Endodermal cell (in vitro differentiated cells): ENCODE data around the gene PLAAT1. TPM values are rescaled to one million over a fixed set of nuclear protein-coding genes. Genes with fewer than 3 reads are reported as not detected.

Experiments
- DNase-seq: peaks from one replicate; pipeline ENCODE4 v3.0.0-alpha.2; 2017
- H3K27ac ChIP-seq: 2 replicates; pipeline ENCODE4 v1.5.1; 2013; ENCODE audit warnings: mild to moderate bottlenecking, low read depth, low read length, moderate library complexity
- H3K27me3 ChIP-seq: 2 replicates; pipeline ENCODE4 v1.6.1; 2013; ENCODE audit warnings: mild to moderate bottlenecking, low read length, moderate library complexity; ENCODE audit not compliant: insufficient read depth, control insufficient read depth, poor library complexity, severe bottlenecking
- H3K36me3 ChIP-seq: 2 replicates; pipeline ENCODE4 v1.7.0; 2013; ENCODE audit warnings: mild to moderate bottlenecking, low read length, moderate library complexity; ENCODE audit not compliant: control insufficient read depth, insufficient read depth
- H3K4me1 ChIP-seq: one replicate; pipeline ENCODE4 v1.7.0; 2013; ENCODE audit warnings: low read length; ENCODE audit not compliant: control insufficient read depth, insufficient read depth
- H3K4me3 ChIP-seq: 2 replicates; pipeline ENCODE4 v1.5.1; 2013; ENCODE audit warnings: mild to moderate bottlenecking, low read length, moderate library complexity
- H3K9ac ChIP-seq: 2 replicates; pipeline ENCODE4 v1.6.1; 2013; ENCODE audit warnings: mild to moderate bottlenecking, low read length, moderate library complexity; ENCODE audit not compliant: poor library complexity, severe bottlenecking; ENCODE audit errors: extremely low read depth
- H3K9me3 ChIP-seq: 2 replicates; pipeline ENCODE4 v1.6.1; 2013; ENCODE audit warnings: mild to moderate bottlenecking, low read length, moderate library complexity; ENCODE audit not compliant: control insufficient read depth
- H3K27ac Mint-ChIP-seq: 2 replicates; pipeline ENCODE4 v1.8.0; 2020; ENCODE audit warnings: mixed read lengths
- H3K27me3 Mint-ChIP-seq: 2 replicates; pipeline ENCODE4 v1.8.0; 2021; ENCODE audit warnings: mild to moderate bottlenecking, mixed read lengths; ENCODE audit not compliant: insufficient read depth
- H3K36me3 Mint-ChIP-seq: 2 replicates; pipeline ENCODE4 v1.8.0; 2020; ENCODE audit warnings: low read depth, mixed read lengths
- H3K4me1 Mint-ChIP-seq: 2 replicates; pipeline ENCODE4 v1.8.0; 2020; ENCODE audit warnings: mixed read lengths
- H3K4me3 Mint-ChIP-seq: 2 replicates; pipeline ENCODE4 v1.8.0; 2020; ENCODE audit warnings: mild to moderate bottlenecking, moderate library complexity, mixed read lengths
- H3K9me3 Mint-ChIP-seq: 2 replicates; pipeline ENCODE4 v1.8.0; 2020; ENCODE audit warnings: mild to moderate bottlenecking, mixed read lengths
- WGBS, 2 experiments: methylation state at CpG; one replicate each; pipeline versions ENCODE4 v1.1.5 to v1.1.7; 2013; ENCODE audit warnings: missing lambda C conversion rate in 2 of 2, mixed read lengths in 1 of 2; ENCODE audit not compliant: insufficient coverage in 1 of 2, insufficient read length in 1 of 2; 5-methylcytosine and 5-hydroxymethylcytosine counted together
- long read RNA-seq, 4 experiments: library from polyadenylated mRNA in 2 of 4; library from RNA in 1 of 4; library from capped mRNA in 1 of 4; stranded (forward) in 3 of 4; unstranded in 1 of 4; transcript quantifications; one replicate each; pipeline ENCODE4 v2.0.0, GENCODE V29; 2020 to 2021; ENCODE audit warnings: inconsistent platforms in 1 of 4
- polyA plus RNA-seq, 2 experiments: library from polyadenylated mRNA; stranded (reverse); fragments of 50-300 nt; gene quantifications; one replicate each; pipeline ENCODE4 v1.2.3, GENCODE V29; 2013
- total RNA-seq, 2 donors: library from RNA; stranded (reverse); fragmentation: NEBNext Ultra II Directional in 1 of 2; extraction: Animal tissue kit (Norgen Biotek cat#: 25700) in 1 of 2; gene quantifications; 2 replicates in 1 of 2; 3 replicates in 1 of 2; pipeline ENCODE4 v1.2.1, GENCODE V29; 2021
- TF ChIP-seq, protein P1 (sequence below): fragments of 200-600 bp; sonication (generic); conservative IDR thresholded peaks from 2 replicates; pipeline ENCODE4 v1.5.0; 2021; ENCODE audit warnings: antibody characterized with exemption, mild to moderate bottlenecking

PLAAT1 gene
- 1 to 10 TPM; 3.1 to 4.9 TPM for total RNA-seq
- 4.2 TPM for polyA plus RNA-seq (2013, experiment 1 of 2)
- polyA plus RNA-seq (2013, experiment 2 of 2) = 3.8 TPM
- long read RNA-seq, experiment 1, partial matches to known transcripts = 0 of 3 reads
- long read RNA-seq, experiment 1, other reads (novel, unspliced or antisense) = 1 of 3 reads
- long read RNA-seq, experiment 2, transcript HRASLS-201 (4 exons, 1,066 nt) = major isoform, 8 of 9 reads
- long read RNA-seq, experiment 2, partial matches to known transcripts = 0 of 9 reads
- long read RNA-seq, experiment 2, other reads (novel, unspliced or antisense) = 1 of 9 reads
- long read RNA-seq, experiment 3, partial matches to known transcripts = 0 of 2 reads
- long read RNA-seq, experiment 3, other reads (novel, unspliced or antisense) = 0 of 2 reads
- long read RNA-seq, experiment 4, partial matches to known transcripts = 0 of 1 reads
- long read RNA-seq, experiment 4, other reads (novel, unspliced or antisense) = 0 of 1 reads

- peak within 1 kb of the TSS; percentile 70 for H3K4me3 Mint-ChIP-seq
- 1 to 3% methylated on average over 20 to 93 of the region's 93 CpGs for WGBS, 2 experiments
- TF ChIP-seq, protein P1, sequence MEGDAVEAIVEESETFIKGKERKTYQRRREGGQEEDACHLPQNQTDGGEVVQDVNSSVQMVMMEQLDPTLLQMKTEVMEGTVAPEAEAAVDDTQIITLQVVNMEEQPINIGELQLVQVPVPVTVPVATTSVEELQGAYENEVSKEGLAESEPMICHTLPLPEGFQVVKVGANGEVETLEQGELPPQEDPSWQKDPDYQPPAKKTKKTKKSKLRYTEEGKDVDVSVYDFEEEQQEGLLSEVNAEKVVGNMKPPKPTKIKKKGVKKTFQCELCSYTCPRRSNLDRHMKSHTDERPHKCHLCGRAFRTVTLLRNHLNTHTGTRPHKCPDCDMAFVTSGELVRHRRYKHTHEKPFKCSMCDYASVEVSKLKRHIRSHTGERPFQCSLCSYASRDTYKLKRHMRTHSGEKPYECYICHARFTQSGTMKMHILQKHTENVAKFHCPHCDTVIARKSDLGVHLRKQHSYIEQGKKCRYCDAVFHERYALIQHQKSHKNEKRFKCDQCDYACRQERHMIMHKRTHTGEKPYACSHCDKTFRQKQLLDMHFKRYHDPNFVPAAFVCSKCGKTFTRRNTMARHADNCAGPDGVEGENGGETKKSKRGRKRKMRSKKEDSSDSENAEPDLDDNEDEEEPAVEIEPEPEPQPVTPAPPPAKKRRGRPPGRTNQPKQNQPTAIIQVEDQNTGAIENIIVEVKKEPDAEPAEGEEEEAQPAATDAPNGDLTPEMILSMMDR = no peak
- peak within 1 kb of the TSS; percentile 79 for H3K4me3 ChIP-seq
- H3K27ac Mint-ChIP-seq = peak within 1 kb of the TSS; percentile 79
- peaks cover 29% of the 10 kb centered on the region for H3K27me3 Mint-ChIP-seq
- no peaks in the 10 kb centered on the region for H3K4me1 Mint-ChIP-seq
- H3K4me1 ChIP-seq = no peaks in the 10 kb centered on the region
- no peak within 1 kb of the TSS for H3K27ac ChIP-seq
- H3K36me3 ChIP-seq = no peaks in the 10 kb centered on the region
- no peak within 1 kb of the TSS for H3K9ac ChIP-seq
- no peaks in the 10 kb centered on the region for H3K36me3 Mint-ChIP-seq
- H3K9me3 ChIP-seq = no peaks in the 10 kb centered on the region
- peaks cover 3% of the 10 kb centered on the region for H3K9me3 Mint-ChIP-seq
- DNase-seq = peak; percentile 90
- peaks cover 33% of the 10 kb centered on the region for H3K27me3 ChIP-seq
Observed at GRCh38 chr3:193240850-193241706, at the start of gene PLAAT1. Gene PLAAT1 (plus strand): TSS chr3:193241222. CDS start chr3:193255651, 14,429 bp downstream.

GRCh38 chr3:193194371-193194770, 46.7 kb upstream of the PLAAT1 start:
- Mint-ChIP-seq H3K4me3 (no peak overlapping the region), H3K4me1 (peaks cover 15% of the 10 kb centered on the region), H3K36me3 (no peaks in the 10 kb centered on the region), H3K27ac (no peak overlapping the region), H3K9me3 (no peaks in the 10 kb centered on the region), H3K27me3 (no peaks in the 10 kb centered on the region)
- TF ChIP-seq, protein P1 = no peak
- peaks cover 6% of the 10 kb centered on the region for H3K4me1 ChIP-seq
- H3K9ac ChIP-seq = no peak overlapping the region
- 67% methylated on average over 3 of the region's 3 CpGs; no CpG with 5 or more reads in 1 of the 2 experiments for WGBS, 2 experiments
- no peaks in the 10 kb centered on the region for H3K36me3 ChIP-seq
- H3K27ac ChIP-seq = no peak overlapping the region
- H3K9me3 ChIP-seq = no peaks in the 10 kb centered on the region
- DNase-seq = no peak
- no peaks in the 10 kb centered on the region for H3K27me3 ChIP-seq
- no peak overlapping the region for H3K4me3 ChIP-seq

- TF ChIP-seq, protein P1 = no peak
- WGBS, 2 experiments = 96% methylated on average over 2 of the region's 2 CpGs; no CpG with 5 or more reads in 1 of the 2 experiments
- H3K4me1 ChIP-seq = peaks cover 3% of the 10 kb centered on the region
- no peaks in the 10 kb centered on the region for H3K9me3 Mint-ChIP-seq
- H3K27me3 Mint-ChIP-seq = no peaks in the 10 kb centered on the region
- H3K36me3 Mint-ChIP-seq = no peaks in the 10 kb centered on the region
- H3K27me3 ChIP-seq = no peaks in the 10 kb centered on the region
- no peak overlapping the region for H3K27ac ChIP-seq
- no peak for DNase-seq
- H3K9me3 ChIP-seq = no peaks in the 10 kb centered on the region
- peaks cover 10% of the 10 kb centered on the region for H3K4me1 Mint-ChIP-seq
- no peak overlapping the region for H3K27ac Mint-ChIP-seq
- no peak overlapping the region for H3K4me3 ChIP-seq
- no peak overlapping the region for H3K9ac ChIP-seq
- no peaks in the 10 kb centered on the region for H3K36me3 ChIP-seq
- no peak overlapping the region for H3K4me3 Mint-ChIP-seq
Observed at GRCh38 chr3:193196746-193197145, 44.3 kb upstream of the PLAAT1 start.
